Vagina (tissue), 2 donors: ENCODE data around the gene CX3CL1. TPM values are rescaled to one million over a fixed set of nuclear protein-coding genes. Genes with fewer than 3 reads are reported as not detected.

Experiments
- DNase-seq, 2 donors: peaks; one replicate each; pipeline ENCODE4 v3.0.0-alpha.2; 2017; ENCODE audit errors: extremely low spot score in 2 of 2
- H3K27ac ChIP-seq: fragments of 200-600 bp; sonication (generic); one replicate; pipeline ENCODE4 v1.5.1; 2019
- H3K27me3 ChIP-seq: fragments of 200-600 bp; sonication (generic); one replicate; pipeline ENCODE4 v1.5.1; 2019
- H3K36me3 ChIP-seq, 2 donors: fragments of 200-600 bp; sonication (generic); one replicate each; pipeline ENCODE4 v1.5.1; 2017 to 2019
- H3K4me1 ChIP-seq: fragments of 200-600 bp; sonication (generic); one replicate; pipeline ENCODE4 v1.5.1; 2019
- H3K4me3 ChIP-seq, 2 donors: fragments of 200-600 bp; sonication (generic); 1 replicate in 1 of 2; 2 replicates in 1 of 2; pipeline ENCODE4 v1.5.1; 2016 to 2019
- H3K9me3 ChIP-seq: fragments of 200-600 bp; sonication (generic); one replicate; pipeline ENCODE4 v1.5.1; 2019
- POLR2A ChIP-seq, 2 donors: fragments of 450-650 bp; IDR thresholded peaks; one replicate each; pipeline ENCODE4 v1.6.1; 2017; ENCODE audit warnings: antibody characterized with exemption in 2 of 2, mild to moderate bottlenecking in 2 of 2, moderate library complexity in 2 of 2
- POLR2AphosphoS5 ChIP-seq, 2 donors: sonication (generic); formaldehyde crosslinking; IDR thresholded peaks; one replicate each; pipeline ENCODE4 v1.9.0; 2017; ENCODE audit warnings: antibody characterized with exemption in 2 of 2, mild to moderate bottlenecking in 2 of 2, low read depth in 1 of 2; ENCODE audit not compliant: insufficient read depth in 1 of 2
- intact Hi-C: fragments of 100-400 bp; cut with DNase I; formaldehyde crosslinking; loops from one replicate; pipeline ENCODE4 v1.15.1; 2023
- total RNA-seq: library from RNA; depleted of rRNA; stranded (reverse); fragments of >200 nt; gene quantifications from one replicate; pipeline ENCODE4 v1.2.3, GENCODE V29; 2016
- TF ChIP-seq, protein P1 (sequence below), 3 experiments: fragments of 450-650 bp in 2 of 3; fragments of 200-600 bp in 1 of 3; sonication (generic) in 1 of 3; IDR thresholded peaks; one replicate each; pipeline ENCODE4 v1.5.1; 2017 to 2019; ENCODE audit warnings: antibody characterized with exemption in 3 of 3, mild to moderate bottlenecking in 2 of 3, moderate library complexity in 2 of 3

Gene CX3CL1
- 24.8 TPM for total RNA-seq

DNA sequence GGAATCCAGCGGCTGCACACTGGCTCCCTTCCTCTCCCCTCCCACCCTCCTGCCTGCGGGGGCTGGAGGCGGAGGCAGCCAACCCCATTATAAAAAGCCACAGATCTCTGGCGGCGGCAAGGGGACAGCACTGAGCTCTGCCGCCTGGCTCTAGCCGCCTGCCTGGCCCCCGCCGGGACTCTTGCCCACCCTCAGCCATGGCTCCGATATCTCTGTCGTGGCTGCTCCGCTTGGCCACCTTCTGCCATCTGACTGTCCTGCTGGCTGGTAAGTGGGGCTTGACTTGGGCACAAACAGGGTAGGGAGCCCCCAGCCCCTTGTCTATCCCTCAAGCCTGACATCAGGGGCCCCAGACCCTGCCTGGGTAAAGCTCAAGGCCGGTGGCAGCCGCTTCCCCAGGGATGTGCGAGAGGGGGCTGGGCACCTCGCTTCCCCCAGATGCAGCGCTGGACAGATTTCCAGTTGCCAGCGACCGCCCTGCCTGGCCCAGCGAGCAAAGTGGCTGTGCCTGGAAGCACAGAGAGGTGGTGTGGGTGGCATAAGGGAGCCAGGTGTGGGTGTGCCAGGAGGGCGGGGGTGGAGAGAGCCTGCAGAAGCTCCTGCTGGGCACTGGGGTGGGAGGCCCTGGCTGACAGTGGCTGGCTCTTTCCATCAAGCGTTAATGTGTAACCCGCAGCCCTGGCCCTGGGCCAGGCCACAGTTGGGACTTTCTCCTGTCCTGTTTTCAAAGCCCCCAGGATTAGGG lies at the start of gene CX3CL1:
TSS of gene CX3CL1 (plus strand) at position 119 of the 745 bp plus-strand sequence. CDS start at position 198, 79 bp downstream.
- TF ChIP-seq, protein P1, sequence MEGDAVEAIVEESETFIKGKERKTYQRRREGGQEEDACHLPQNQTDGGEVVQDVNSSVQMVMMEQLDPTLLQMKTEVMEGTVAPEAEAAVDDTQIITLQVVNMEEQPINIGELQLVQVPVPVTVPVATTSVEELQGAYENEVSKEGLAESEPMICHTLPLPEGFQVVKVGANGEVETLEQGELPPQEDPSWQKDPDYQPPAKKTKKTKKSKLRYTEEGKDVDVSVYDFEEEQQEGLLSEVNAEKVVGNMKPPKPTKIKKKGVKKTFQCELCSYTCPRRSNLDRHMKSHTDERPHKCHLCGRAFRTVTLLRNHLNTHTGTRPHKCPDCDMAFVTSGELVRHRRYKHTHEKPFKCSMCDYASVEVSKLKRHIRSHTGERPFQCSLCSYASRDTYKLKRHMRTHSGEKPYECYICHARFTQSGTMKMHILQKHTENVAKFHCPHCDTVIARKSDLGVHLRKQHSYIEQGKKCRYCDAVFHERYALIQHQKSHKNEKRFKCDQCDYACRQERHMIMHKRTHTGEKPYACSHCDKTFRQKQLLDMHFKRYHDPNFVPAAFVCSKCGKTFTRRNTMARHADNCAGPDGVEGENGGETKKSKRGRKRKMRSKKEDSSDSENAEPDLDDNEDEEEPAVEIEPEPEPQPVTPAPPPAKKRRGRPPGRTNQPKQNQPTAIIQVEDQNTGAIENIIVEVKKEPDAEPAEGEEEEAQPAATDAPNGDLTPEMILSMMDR (IDR thresholded peaks at IDR 0.05): no peak
- peak in 1 of 2 donors; percentile 49 for TF ChIP-seq POLR2A (IDR thresholded peaks at IDR 0.05)
- peak; percentile 69 to 82 for TF ChIP-seq POLR2AphosphoS5 (IDR thresholded peaks at IDR 0.05; ENCODE audit: insufficient read depth in 1 of 2, low read depth in 1 of 2)
- peak within 1 kb of the TSS; percentile 84 for H3K27ac ChIP-seq
- H3K4me1 ChIP-seq: peaks cover 39% of the 10 kb centered on the region

DNA sequence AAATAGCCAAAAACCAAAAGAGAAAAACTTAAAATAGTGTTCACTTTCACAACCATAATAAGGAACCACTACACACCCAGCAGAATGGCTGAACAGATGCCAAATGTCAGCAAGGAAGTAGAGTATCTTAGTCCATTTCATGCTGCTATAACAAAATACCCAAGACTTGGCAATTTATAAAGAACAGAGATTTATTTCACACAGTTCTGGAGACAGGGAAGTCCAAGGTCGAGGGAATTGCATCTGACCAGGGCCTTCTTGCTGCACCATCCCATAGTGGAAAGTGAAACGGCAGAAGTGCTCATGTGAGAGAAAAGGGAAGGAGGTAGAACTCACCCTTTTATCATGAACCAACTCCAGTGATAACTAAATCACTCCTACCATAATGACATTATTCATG lies 47.5 kb upstream of the CX3CL1 start:
- intact Hi-C loops: no loop called here
- H3K27me3 ChIP-seq: no peaks in the 10 kb centered on the region
- H3K4me3 ChIP-seq: no peak overlapping the region
- TF ChIP-seq, protein P1 (IDR thresholded peaks at IDR 0.05): no peak
- TF ChIP-seq POLR2A (IDR thresholded peaks at IDR 0.05) (no peak), POLR2AphosphoS5 (IDR thresholded peaks at IDR 0.05; ENCODE audit: insufficient read depth in 1 of 2, low read depth in 1 of 2) (no peak)
- H3K27ac ChIP-seq: no peak overlapping the region
- H3K36me3 ChIP-seq: no peaks in the 10 kb centered on the region
- H3K4me1 ChIP-seq: no peaks in the 10 kb centered on the region
- no peak for DNase-seq
- H3K9me3 ChIP-seq: no peaks in the 10 kb centered on the region

More for the DNA sequence above, at the start of gene CX3CL1:
- H3K4me3 ChIP-seq: peak within 1 kb of the TSS; percentile 52 to 69
- no peaks in the 10 kb centered on the region for H3K9me3 ChIP-seq
- DNase-seq: no peak
- intact Hi-C loops: loop anchor here (5.0 kb wide), 1 partner anchor 70 kb away; no protein-coding TSS in a partner anchor
- no peaks in the 10 kb centered on the region for H3K27me3 ChIP-seq
- no peaks in the 10 kb centered on the region for H3K36me3 ChIP-seq

DNA sequence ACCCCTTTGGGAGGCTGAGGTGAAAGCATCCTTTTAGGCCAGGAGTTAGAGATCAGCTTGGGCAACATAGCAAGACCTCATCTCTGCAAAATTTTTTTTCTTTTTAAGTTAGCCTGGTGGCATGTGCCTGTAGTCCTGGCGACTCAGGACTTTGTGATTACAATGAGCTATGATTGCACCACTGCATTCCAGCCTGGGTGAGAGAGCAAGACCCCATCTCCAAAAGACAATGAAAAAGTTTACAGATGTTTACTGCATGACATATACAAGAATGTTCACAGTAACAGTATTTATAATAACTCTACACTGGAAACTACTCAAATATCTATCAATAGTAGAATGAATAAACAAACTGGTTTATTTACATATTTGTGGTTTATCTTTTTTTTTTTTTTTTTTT lies 46.8 kb upstream of the CX3CL1 start:
- Histone ChIP-seq H3K4me3 (no peak overlapping the region), H3K4me1 (no peaks in the 10 kb centered on the region), H3K9me3 (no peaks in the 10 kb centered on the region), H3K36me3 (no peaks in the 10 kb centered on the region), H3K27ac (no peak overlapping the region), H3K27me3 (no peaks in the 10 kb centered on the region)
- intact Hi-C loops: no loop called here
- DNase-seq: no peak
- TF ChIP-seq POLR2A (IDR thresholded peaks at IDR 0.05): no peak
- no peak for TF ChIP-seq POLR2AphosphoS5 (IDR thresholded peaks at IDR 0.05; ENCODE audit: insufficient read depth in 1 of 2, low read depth in 1 of 2)
- TF ChIP-seq, protein P1 (IDR thresholded peaks at IDR 0.05): no peak

DNA sequence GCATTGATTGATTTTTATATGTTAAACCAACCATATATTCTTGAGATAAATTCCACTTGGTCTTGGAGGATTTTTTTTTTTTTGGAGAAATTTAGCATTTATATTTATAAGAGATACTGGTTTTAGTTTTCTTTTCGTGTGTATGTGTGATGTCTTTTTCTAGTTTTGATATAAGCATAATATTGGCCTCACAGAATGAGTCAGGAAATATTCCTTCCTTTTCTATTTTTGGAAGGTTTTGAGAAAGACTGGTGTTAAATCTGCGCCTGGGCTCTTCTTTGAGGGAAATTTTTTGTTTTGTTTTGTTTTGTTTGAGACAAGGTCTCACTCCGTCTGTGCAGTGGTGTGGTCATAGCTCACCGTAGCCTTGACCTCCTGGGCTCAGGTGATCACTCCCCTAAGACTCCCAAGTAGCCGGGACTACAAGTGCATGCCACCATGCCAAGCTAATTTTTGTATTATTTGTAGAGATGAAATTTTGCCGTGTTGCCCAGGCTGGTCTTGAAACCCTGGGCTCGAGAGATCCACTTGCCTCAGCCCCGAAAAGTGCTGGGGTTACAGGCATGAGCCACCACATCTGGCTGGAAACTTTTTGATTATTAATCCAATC lies 42.5 kb upstream of the CX3CL1 start:
- no peak for DNase-seq
- intact Hi-C loops: no loop called here
- Histone ChIP-seq H3K27me3 (no peaks in the 10 kb centered on the region), H3K36me3 (no peaks in the 10 kb centered on the region), H3K4me1 (no peaks in the 10 kb centered on the region), H3K27ac (no peak overlapping the region), H3K9me3 (no peaks in the 10 kb centered on the region), H3K4me3 (no peak overlapping the region)
- no peak for TF ChIP-seq POLR2AphosphoS5 (IDR thresholded peaks at IDR 0.05; ENCODE audit: insufficient read depth in 1 of 2, low read depth in 1 of 2)
- TF ChIP-seq, protein P1 (IDR thresholded peaks at IDR 0.05): no peak
- no peak for TF ChIP-seq POLR2A (IDR thresholded peaks at IDR 0.05)

DNA sequence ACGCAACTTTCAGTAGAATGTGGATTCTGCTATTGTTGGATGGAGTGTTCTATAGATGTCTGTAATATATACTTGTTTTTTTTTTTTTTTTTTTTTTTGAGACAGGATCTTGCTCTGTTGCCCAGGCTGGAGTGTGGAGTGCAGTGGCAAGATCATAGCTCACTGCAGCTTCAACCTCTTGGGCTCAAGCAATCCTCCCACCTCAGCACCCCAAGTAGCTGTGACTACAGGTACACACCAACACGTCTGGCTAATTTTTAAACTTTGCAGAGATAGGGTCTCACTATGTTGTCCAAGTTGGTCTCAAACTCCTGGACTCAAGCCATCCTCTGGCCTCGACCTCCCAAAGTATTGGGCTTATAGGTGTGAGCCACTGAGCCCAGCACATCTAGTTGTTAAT lies 40.9 kb upstream of the CX3CL1 start:
- Histone ChIP-seq H3K9me3 (no peaks in the 10 kb centered on the region), H3K27ac (no peak overlapping the region), H3K36me3 (no peaks in the 10 kb centered on the region), H3K4me3 (no peak overlapping the region), H3K4me1 (no peaks in the 10 kb centered on the region), H3K27me3 (no peaks in the 10 kb centered on the region)
- TF ChIP-seq, protein P1 (IDR thresholded peaks at IDR 0.05): no peak
- TF ChIP-seq POLR2AphosphoS5 (IDR thresholded peaks at IDR 0.05; ENCODE audit: insufficient read depth in 1 of 2, low read depth in 1 of 2) (no peak), POLR2A (IDR thresholded peaks at IDR 0.05) (no peak)
- DNase-seq: no peak
- intact Hi-C loops: no loop called here
